ENCODE measurements around the gene FOXJ1.

DNA sequence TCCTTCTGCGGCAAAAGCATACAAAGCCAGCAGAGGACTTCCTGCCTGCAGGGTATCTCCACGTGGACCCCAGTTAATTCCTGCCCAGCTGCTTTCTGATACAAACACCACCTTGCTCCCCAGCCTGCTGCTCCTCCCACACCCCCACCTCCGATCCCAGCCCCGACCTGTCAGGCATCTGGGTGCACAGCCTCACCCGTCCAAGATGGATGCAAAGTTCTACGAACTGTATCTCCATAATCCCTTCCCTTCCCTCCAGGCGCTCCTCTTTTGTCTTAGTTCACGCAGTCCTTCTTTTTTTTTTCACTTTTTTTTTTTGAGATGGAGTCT lies 15.6 kb upstream of the FOXJ1 start:
- TF ChIP-seq, protein P1, sequence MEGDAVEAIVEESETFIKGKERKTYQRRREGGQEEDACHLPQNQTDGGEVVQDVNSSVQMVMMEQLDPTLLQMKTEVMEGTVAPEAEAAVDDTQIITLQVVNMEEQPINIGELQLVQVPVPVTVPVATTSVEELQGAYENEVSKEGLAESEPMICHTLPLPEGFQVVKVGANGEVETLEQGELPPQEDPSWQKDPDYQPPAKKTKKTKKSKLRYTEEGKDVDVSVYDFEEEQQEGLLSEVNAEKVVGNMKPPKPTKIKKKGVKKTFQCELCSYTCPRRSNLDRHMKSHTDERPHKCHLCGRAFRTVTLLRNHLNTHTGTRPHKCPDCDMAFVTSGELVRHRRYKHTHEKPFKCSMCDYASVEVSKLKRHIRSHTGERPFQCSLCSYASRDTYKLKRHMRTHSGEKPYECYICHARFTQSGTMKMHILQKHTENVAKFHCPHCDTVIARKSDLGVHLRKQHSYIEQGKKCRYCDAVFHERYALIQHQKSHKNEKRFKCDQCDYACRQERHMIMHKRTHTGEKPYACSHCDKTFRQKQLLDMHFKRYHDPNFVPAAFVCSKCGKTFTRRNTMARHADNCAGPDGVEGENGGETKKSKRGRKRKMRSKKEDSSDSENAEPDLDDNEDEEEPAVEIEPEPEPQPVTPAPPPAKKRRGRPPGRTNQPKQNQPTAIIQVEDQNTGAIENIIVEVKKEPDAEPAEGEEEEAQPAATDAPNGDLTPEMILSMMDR (IDR thresholded peaks at IDR 0.05; ENCODE audit: borderline replicate concordance, extremely low read depth, low read length, poor library complexity, severe bottlenecking), result no peak
- TF ChIP-seq EZH2 (IDR thresholded peaks at IDR 0.05; ENCODE audit: borderline replicate concordance, low read depth, low read length, severe bottlenecking), result no peak
